ENCODE measurements around the gene CAPS.
"Not testable (repeated sequence)": the region's sequence is repeated elsewhere in the genome, so short reads cannot be mapped to it uniquely, and the experiment has no call there.

Gene CAPS

DNA sequence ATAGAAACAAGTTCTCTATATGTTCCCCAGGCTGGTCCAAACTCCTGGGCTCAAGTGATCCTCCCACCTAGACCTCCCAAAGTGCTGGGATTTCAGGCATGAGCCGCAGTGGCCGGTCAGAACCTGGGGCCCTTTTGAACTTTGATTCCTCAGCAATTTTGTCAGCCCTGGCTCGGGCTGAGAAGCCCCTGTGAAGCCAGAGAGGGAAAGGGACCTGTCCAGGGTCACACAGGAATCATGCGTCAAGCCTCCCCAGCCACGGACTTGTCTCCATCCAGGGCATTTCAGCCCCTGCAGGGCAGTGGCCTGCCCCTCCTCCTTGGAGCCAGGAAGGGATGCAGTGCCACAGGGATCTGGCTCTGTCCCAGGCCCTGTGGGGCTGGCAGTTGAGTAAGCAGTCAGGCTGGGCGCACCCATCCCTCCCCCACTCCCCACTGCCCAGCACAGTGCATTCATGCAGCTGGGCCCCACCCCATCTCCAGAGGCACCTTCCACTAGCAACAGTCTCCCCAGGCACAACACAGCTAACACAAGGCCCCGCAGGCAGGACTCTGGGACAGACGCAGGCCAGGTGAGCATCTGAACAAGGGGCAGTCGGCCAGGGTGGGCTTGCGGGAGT lies at the start of gene CAPS:
Gene CAPS, plus strand, starts transcription at position 516 of the 619 bp plus-strand sequence. CDS start 153 bp downstream, outside the sequence.
- DNase-seq: no peak

DNA sequence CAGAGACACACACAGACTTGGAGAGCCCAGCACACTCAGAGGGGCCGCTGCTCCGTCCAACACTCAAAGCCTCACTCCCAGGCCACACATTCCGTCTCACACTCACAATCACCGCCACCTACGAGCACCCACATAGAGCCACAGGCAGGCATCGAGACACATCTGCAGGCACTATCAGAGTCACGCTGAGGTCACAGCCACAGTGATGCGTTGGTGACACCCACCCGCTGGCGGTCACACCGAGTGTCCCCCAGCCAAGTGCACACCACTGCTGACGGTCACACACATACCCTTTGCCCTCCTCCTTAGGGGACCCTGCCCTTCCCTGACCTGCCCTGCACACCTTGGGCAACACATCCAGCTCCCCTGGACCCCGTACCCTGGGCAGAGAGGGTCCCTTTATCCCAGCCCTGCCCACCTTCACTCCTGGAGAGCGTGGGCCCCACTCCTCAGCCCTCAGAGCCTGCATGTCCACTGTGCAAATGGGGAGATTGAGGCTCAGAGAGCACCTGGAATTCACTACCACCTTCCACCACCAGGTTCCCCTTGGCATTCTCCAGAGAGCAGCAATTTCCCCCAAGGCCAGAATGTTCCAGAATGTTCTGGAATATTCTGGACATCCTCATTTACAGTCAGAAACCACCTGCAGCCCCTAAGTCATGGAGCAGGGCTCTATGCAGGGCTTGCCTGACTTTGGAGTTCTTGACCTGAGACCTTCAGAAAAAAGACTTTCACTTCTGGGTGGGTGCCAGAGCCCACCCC lies 49.1 kb upstream of the CAPS start:
- DNase-seq: no peak

GRCh38 chr19:5865772-5866171 lies 48.3 kb upstream of the CAPS start:
- DNase-seq: no peak

GRCh38 chr19:5867201-5868136 lies 46.6 kb upstream of the CAPS start:
- no peak for DNase-seq

DNA sequence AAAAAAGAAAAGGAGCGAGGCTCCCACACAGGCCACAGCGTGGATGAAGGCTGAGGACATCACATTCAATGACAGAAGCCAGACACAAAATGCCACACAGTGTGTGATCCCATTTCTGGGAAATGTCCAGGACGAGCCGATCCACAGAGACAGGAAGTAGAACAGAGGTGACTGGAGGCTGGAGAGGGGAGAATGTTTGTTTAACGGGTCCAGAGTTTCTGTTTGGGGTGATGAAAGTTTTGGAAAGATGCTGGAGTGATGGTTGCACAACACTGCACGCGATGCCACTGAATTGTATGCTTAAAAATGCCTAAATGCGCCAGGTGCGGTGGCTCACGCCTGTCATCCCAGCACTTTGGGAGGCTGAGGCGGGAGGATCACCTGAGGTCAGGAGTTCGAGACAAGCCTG lies 43.1 kb upstream of the CAPS start:
- DNase-seq: no peak

DNA sequence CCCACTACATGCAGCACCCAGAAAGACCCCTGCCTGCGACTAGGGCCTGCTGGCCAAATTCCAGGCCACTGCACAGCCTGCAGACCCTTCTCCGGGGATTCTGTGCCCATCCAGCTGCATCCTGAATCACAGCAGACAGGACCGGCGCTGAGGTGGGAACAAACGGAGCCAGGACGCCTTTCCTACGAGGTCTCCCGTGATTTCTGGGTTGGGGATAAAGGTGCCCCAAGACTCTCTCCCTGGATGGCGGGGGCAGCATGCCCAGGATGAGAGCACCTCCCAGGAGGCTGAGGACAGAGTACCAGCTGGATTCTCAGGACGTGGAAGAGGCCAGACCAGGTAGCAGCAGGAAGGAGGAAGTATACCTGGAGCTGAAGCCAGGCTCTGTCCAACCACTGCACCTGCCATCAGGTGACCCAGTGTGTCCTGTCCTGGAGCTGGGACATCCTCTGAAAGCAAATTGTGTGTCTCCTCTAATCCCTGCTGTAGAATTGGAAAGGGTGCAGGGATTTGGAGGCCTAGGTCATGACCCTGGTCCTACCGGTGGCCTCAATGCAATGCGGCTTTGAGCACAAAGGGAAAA lies 40.3 kb upstream of the CAPS start:
- no peak for DNase-seq

- DNase-seq: not testable (repeated sequence)
These were observed 39.6 kb upstream of the CAPS start for GRCh38 chr19:5874496-5874895.

GRCh38 chr19:5877427-5877826 lies 36.6 kb upstream of the CAPS start:
- no peak for DNase-seq

DNA sequence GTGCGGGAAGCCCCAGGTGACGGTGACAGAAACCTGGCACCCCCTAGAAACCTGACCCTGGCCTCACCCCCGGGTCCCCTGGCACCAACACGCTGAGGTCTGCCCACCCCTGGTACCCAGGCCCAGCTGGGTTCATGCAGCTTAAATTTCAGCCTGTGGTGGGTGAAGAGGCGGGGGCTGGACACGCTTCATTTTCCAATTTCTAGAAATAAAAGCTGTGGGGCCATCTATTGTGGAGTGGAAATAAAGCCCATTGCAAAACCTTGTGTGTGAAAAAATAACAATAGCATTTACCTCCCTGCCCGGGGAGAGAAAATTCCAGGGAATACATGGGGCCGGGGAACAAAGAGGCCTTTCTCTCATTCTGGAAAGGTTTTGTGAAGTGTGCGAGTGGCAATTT lies 36.2 kb upstream of the CAPS start:
- DNase-seq: no peak

DNA sequence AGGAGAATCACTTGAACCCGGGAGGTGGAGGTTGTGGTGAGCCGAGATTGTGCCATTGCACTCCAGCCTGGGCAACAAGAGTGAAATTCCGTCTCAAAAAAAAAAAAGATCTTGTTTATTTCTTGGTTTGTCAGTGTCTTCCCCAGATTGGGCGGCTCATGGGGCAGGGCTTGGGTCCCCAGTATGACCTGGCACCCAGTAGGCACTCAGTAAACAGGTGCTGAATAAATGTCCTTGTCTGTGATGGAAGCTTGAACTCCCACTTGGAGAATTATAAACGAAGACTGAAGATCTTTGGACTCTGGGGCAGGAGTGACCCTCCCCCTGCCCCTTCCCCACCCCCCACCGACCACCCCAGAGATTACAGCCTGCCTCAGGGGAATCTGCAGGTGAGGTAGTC lies 33.9 kb upstream of the CAPS start:
- no peak for DNase-seq

GRCh38 chr19:5880604-5881078 lies 33.4 kb upstream of the CAPS start:
- peak; percentile 47 for DNase-seq

DNA sequence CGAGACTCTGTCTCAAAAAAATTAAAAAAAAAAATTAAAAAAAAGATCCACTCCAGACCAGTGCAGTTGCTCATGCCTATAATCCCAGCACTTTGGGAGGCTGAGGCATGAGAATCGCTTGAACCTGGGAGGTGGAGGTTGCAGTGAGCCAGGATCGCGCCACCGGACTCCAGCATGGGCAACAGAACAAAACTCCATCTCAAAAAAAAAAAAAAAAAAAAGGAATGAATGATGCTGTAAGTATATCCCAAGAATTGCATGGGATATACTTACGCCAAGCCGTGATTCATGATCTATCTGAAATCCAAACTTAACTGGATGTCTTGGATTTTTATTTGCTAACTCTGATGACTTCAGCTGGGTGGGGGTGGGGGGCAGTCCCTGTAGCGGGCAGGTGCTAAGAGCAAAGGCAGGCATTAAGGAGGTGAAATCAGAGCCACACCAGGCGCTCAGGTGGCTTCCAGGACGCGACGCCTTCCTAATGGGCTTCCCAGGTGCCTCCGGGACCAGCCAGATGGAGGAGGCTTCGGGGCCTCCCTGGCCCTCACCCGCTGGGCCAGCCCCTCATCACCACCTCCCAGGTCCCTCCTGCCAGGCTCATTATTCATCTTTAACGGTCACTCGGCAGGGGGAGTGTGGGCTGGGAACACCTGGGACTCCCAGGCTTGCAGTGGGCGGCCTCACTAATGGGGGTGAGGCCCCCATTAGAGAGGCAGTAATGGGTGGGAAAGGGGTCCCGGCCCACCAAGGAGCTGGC lies 32.3 kb upstream of the CAPS start:
- peak; percentile 50 for DNase-seq

GRCh38 chr19:5882421-5882968 lies 31.6 kb upstream of the CAPS start:
- no peak for DNase-seq

- not testable (repeated sequence) for DNase-seq
These were observed 30.7 kb upstream of the CAPS start for GRCh38 chr19:5883157-5883873.

DNA sequence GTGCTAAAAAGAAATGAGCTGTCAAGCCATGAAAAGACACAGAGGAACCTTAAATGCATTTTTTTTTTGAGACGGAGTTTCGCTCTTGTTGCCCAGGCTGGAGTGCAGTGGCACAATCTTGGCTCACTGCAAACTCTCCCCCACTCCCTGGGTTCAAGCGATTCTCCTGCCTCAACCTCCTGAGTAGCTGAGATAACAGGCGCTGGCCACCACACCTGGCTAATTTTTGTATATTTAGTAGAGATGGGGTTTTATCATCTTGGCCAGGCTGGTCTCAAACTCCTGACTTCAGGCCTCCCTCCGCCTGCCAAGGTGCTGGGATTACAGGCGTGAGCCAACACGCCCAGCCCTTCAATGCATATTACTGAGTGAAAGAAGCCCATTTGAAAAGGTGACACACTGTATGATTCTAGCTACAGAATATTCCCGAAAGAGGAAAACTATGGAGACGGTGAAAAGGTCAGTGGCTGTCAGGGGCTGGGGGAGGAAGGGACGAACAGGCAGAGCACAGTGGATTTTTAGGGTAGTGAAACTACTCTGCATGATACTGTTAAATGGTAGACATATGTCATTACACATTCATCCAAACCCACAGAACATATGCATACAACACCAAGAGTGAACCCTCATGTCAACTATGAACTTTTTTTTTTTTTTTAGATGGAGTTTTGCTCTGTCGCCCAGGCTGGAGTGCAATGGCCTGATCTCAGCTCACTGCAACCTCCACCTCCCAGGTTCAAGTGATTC lies 29.8 kb upstream of the CAPS start:
- not testable (repeated sequence) for DNase-seq

DNA sequence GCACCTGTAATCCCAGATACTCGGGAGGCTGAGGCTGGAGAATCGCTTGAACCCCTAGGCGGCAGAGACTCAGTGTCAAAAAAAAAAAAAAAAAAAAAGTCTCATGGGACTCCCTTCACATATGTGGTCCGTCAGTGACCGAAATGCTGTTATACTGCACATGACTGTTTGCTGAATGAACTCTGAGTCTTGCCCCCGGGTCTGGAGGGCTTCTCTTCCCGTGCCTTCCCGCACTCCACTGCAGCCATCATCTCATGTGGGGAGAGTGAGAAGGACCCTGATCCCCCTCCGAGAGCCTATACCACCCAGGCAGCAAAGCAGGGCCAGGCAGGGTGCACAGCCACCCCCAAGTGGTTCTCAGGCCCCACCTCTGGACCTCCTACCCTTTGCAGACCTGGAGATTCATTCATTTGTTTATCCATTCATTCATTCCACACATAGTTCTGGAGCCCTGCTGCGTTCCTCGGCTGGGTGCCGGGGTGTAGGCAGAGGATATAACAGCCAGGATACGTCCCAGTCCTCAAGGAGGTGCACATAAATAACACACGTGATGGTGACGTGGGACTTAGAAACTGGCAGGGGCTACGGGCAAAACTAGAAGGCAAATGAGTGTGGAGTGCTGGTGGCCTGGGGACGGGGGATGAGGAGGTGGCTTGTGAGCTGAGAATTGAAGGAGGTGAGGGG lies 24.6 kb upstream of the CAPS start:
- no peak for DNase-seq

GRCh38 chr19:5890099-5890498 lies 24.0 kb upstream of the CAPS start:
- DNase-seq: no peak

GRCh38 chr19:5891572-5891937 lies 22.5 kb upstream of the CAPS start:
- DNase-seq: no peak

DNA sequence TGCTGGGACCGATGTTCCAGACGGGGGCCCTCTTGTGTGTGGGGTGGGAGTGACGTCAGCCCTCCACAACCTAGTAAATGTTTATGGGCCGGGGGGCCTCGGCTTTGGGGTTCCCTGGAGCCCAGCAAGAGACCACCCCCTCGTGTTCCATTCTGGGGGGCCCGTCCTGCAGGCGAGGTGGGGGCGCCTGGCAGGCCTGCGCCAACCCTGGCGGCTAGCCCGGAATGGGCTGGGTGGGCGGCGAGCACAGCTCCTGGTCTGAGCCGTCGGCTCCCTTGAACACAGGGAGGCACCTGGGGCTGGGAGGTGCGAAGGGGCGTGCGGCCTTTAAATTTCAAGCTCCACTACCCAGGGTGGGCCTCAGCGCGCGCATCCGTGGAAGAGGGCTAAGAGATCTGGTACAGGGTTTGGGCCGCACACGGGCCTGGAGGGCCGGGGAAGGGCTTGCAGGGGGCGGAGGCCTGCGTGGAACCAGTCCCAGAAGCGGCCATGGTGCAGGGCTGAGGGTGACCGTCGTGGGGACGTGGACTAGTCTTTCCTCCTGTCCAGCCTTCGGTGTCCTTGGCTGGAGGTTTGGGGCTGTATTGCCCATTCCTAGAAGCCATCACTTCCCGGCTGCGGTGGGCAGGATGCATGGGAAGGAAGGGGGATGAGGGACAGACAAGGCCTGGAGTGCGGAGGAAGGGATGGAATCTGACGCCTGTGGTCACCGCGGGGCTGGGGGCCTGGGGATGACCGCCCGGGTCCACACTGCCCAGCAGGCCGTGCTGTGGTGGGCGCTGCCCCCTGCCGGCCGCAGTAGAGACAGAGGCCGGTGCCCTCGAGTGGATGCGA lies 21.9 kb upstream of the CAPS start:
- DNase-seq: no peak

All from NCI-H1417 treated with DMSO at 0.1 percent for 48 hours (cell line).